VCaP (cell line): Measurements from ENCODE around the gene SARDH.
A peak's percentile ranks its signal among the peaks of the same experiment; 100 is the strongest.

Experiments used
- H3K27ac ChIP-seq: fragments of 450-650 bp; 2 replicates; pipeline ENCODE4 v1.5.1; 2017
- TF ChIP-seq, protein P1 (sequence below): fragments of 450-650 bp; conservative IDR thresholded peaks from 2 replicates; pipeline ENCODE4 v1.5.1; 2017; ENCODE audit warnings: mild to moderate bottlenecking, moderate library complexity

Gene SARDH

DNA sequence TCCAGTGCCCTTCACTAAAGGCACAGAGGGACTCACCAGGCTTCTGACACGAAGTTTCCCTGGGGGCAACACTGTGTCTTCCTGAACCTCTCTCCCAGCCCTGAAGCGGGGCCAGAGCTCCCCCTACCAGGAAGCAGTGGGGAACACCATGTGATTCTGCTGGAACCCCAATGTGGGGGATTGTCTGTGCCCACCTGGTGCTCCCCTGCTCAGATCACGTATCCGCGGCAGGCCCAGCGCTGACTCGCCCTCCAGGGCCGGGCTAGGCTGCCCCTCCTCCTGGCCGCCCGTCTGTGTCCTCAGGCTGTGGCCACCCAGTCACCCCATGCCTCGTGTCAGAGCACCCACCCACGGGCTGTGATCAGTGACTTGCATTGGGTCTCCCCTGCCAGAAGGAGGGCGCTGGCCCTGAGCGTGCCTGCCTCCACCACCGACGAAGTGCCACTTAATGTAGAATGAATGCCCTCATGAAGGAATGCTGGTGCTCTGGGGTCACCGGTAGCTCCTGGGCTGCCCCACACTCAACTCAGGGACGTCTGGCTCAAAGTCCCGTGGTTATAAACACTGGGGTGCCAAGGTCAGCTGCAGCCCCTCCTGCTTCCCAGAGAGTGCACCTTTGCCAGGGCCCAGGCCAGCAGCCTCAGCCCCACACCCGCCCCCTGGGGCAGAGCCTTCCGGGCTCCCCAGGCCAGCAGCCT lies 22.1 kb downstream of the SARDH start:
- no peak overlapping the region for H3K27ac ChIP-seq

DNA sequence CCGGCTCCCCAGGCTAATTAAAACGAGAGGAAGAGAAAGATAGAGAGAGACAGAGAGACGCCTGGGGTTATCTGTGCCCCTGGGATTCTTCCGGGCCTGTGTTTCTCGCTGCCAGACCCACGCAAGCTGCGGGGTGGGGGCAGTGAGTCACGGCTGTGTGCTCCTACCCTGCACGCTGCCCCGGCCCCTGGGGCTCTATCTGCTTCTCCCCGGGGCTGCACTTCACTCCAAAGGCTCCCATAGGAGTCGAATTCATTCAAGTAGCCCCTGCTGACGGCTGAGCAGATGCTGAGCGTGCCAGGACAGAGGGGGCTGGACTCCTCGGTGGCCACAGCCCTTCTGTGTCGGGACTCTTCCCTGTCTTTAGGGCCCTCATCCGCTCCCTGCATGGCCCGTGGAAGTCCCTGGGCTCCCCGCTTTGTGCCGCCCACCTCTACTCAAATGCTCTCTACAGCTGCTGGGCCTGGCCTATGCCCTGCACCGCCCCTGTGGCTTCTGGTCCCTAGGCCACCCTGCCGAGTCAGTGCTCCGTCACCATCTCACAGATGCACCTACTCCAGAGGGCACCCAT lies 22.8 kb downstream of the SARDH start:
- TF ChIP-seq, protein P1, sequence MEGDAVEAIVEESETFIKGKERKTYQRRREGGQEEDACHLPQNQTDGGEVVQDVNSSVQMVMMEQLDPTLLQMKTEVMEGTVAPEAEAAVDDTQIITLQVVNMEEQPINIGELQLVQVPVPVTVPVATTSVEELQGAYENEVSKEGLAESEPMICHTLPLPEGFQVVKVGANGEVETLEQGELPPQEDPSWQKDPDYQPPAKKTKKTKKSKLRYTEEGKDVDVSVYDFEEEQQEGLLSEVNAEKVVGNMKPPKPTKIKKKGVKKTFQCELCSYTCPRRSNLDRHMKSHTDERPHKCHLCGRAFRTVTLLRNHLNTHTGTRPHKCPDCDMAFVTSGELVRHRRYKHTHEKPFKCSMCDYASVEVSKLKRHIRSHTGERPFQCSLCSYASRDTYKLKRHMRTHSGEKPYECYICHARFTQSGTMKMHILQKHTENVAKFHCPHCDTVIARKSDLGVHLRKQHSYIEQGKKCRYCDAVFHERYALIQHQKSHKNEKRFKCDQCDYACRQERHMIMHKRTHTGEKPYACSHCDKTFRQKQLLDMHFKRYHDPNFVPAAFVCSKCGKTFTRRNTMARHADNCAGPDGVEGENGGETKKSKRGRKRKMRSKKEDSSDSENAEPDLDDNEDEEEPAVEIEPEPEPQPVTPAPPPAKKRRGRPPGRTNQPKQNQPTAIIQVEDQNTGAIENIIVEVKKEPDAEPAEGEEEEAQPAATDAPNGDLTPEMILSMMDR, result no peak
- no peak overlapping the region for H3K27ac ChIP-seq

More for the DNA sequence above, 22.1 kb downstream of the SARDH start:
- TF ChIP-seq, protein P1, result peak; percentile 34; the same call in 1 of the 2 replicates

DNA sequence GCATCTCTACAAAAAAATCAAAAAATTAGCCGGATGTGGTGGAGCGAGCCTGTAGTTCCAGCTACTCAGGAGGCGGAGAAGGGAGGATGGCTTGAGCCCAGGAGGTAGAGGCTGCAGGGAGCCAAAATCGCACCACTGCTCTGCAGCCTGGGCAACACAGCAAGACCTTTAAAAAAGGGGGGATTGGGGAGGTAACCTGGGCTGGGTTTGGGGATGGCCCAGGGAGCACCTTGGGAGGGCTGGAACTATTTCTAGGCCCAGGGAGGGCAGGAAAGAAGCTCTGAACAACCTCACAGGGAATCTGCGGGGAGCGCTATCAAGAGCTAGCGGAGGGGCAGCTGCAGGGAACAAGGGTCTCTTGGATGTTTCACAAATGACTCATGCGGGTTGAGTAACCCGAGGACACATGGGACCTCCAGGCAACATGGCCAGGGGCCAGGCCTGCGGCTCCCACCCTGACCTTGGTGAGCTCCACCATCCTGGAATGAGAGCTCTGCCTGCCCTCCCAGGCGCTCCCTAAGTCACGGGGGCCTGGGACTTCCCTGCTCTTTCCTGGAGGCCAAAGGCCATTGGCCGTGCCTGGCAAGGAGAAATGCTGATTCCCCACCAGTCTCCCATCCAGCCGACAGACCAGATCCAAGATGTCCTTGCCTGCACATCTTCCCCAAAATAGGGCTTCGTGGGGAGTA lies 23.4 kb downstream of the SARDH start:
- TF ChIP-seq, protein P1, result no peak
- no peak overlapping the region for H3K27ac ChIP-seq

DNA sequence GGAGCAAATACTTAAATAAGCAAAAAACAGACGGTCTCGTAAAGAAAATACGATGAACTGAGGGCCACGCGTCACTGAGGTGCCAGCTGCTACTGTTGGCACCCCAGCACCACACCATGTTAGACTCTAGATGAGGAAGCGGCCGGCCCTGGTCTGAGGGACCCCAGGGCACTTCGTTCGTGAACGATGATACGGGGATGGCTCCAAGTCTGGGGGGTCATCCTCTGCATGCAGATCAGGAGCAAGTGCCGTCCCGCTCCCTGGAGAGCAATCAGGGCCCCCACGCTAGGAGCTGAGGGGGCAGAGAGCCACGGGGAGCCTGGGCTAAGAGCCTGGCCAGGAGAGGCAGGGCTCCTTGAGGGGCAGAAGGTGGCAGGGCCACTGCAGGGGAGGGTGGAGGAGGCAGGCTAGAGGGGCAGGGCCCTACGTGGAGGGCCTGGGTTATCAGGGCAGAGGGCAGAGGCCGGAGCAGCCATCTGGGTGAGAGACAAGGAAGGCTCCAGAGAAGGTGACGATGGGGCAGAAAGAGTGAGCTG lies 24.1 kb downstream of the SARDH start:
- H3K27ac ChIP-seq, result no peak overlapping the region
- TF ChIP-seq, protein P1, result no peak

DNA sequence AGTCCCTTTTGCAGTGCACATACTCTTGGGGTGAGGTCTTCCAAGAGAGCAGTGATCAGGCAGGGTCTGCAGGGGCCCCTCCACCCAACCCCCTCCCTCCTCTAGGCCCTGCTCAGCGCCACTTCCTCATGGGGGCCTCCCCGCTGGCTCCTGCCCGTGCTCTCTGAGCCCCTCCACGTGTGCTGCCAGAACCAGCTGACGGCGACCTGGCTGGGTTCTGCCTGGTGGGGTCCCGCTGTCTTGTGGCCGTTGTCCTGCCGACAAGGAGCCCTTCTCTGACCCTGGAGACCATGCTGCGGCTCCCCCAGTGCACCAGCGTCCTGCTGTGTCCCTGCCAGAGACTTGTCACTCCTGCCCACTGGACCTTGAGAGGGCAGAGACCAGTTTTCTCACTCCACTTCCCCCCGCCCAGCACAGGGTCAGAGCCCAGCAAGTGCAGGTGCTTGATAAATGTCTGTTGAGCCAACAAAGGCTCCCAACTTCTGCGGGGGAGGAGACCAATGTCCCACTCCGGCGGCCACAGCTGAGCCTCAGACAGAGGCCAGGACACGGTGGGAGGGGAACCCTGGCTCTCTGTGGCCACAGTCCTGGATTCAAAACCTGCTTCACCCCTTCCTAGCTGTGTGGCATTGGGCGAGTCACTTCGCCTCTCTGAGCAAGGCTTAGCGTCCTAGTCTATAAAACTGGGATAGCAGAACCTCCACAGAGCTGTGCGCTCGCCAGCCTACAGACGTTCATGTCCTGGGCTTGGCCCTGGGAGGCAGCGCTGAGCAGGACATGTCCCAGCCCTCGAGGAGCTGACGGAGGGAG lies 24.8 kb downstream of the SARDH start:
- no peak overlapping the region for H3K27ac ChIP-seq
- TF ChIP-seq, protein P1, result no peak

DNA sequence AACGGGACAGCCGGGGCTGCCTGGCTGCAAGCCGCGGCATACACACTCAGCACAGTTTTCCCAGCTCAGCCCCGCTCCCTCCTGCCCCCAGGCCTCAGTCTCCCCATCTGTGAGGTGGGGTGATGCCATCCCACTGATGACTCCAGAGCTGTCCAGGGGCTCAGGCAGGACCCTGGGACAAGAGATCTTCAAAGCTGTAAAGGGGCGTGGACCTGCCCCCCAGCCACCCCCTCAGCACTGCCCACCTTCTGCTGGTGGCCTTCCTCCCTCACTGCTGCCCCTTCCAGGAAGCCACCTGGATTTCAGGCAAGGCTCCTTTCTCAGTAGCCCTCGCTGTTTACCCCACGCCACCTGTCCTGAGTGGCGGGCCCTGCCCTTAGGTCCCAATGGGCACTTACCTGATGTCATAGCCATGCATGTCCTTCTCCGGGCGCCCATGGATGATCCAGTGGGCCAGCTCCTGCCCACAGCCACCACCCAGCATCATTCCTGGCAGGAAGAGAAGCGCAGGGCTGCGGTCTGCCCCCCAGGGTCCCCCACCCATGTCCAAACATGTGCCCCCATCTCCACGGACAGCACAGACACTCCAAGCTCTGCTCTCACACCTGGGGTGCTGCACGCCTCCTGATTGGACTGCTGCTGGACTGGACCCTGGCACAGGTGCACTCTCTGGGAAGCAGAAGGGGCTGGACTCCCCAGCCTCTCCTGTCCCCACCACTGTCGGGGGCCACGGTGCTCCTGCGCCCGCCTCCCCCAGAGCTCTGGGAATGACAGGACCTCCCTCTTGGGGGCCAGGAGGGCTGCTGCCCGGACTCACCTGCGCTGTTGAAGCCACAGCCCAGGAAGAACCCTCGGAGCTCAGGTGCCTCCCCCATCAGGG lies 25.7 kb downstream of the SARDH start:
- no peak overlapping the region for H3K27ac ChIP-seq
- TF ChIP-seq, protein P1, result no peak
